ENCODE results near the gene STYK1.
"Not testable (repeated sequence)": the region's sequence is repeated elsewhere in the genome, so short reads cannot be mapped to it uniquely, and the experiment has no call there.

STYK1 gene

GRCh38 chr12:10688042-10688441 is 14.2 kb upstream of the STYK1 start:
- DNase-seq (ENCODE audit: low spot score): no peak

GRCh38 chr12:10672231-10672868 is 1.5 kb downstream of the STYK1 start:
- DNase-seq (ENCODE audit: low spot score): no peak

GRCh38 chr12:10669533-10669932 is 4.3 kb downstream of the STYK1 start:
- DNase-seq (ENCODE audit: low spot score): no peak

DNA sequence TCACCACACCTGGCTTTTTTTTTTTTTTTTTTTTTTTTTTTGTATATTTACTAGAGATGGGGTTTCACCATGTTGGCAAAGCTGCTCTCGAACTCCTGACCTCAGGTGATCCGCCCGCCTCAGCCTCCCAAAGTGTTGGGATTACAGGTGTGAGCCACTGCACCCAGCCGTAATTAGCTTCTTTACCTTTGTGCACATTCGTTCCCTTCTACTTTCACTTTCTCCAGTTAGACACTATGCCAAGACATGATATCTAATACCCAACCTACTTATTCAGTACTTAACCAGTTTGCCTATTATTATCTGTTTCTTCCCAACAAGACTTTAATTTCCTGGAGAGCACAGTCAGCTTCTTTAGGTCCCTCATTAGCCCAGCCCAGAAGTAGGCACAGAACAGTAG is 5.3 kb downstream of the STYK1 start:
- no peak for DNase-seq (ENCODE audit: low spot score)

DNA sequence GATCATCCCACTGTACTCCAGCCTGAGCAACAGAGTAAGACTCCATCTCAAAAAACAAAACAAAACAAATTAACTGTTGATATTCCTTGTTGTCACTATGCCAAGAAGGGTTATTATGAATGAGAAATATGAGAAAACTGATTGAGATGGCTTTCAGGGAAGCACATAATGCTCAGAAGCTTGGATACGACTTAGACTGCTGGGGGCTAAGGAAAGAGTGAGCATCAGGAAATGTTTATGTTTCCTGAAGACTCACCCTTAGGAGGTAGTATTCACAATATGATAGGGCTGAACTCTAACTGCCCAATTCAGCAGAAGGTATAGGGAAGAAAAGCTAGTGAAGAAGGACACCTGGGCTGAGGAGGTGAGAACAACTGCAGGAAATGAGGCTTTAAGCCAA is 6.3 kb downstream of the STYK1 start:
- DNase-seq (ENCODE audit: low spot score): no peak

DNA sequence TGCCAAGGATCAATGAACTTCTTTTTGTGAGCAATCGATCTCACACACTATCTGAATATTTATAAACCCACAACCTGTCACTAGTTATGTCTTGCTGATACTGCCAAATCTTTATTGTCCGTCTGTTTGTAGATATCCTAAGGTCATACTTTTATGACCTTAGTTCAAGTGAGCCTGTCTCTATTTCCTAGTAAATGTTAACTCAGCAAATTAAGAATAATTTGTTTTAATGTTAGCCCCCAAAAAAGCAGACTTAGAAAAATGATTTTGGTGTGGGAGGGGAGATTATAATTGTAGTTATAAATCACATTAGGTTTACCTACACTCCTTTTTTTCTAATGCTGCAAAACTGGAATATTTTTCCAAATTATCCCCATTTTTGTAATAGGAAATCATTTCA is 9.4 kb downstream of the STYK1 start:
- DNase-seq (ENCODE audit: low spot score): no peak

DNA sequence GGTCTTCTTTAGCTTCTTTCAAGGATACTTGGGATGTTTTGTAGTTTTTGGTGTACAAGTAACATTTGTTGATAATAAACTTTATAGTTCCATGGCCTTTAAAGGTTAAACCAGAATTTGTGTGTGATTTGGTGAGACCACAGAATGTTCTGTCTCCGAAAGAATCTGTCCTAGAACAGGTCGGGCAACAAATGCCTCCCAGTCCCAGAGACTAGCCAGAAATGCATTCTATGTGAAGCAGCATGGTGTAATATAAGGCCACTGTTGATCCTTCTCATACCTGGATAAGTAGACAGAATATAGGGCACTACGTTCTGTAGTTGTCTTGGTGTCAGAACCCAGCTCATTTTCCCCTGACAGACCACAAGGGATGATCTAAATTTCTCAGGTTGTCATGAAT is 10.0 kb downstream of the STYK1 start:
- no peak for DNase-seq (ENCODE audit: low spot score)

DNA sequence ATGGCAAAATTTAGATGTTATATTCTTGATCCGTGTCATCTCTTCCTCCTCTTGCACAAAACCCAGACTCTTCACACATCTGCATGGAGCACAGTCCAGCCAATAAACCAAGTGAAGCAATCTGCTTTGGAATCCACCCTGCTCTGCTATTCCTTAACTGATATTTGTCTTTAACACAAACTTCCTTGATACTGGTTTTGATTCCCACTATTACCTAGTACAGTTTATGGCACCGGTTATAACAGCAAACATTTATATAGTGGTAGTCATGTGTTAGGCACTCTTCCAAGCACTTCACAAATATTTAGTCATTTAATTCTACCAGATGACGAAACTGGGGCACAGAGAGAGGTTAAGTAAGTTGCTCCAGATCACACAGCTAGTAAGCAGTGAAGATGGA is 12.5 kb downstream of the STYK1 start:
- no peak for DNase-seq (ENCODE audit: low spot score)

GRCh38 chr12:10654003-10654402 is 19.8 kb downstream of the STYK1 start:
- no peak for DNase-seq (ENCODE audit: low spot score)

DNA sequence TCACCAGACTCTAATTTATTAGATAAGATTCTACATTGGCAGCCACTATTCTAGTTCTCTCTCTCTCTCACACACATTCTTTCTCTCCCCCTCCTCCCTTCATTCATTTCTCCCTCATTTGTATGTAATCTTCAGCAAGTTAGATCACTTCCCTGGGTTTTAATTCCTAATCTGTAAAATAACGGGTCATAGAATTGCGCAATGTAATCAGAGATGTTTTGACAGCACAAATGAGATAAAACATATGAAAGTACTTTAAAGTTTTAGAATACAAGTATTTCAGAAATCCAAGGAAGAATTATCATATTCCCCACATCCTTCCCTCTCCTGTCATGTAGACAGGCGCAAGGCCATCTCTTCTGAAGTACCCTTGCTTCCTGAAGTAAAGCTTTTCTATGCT is 21.7 kb downstream of the STYK1 start:
- no peak for DNase-seq (ENCODE audit: low spot score)

DNA sequence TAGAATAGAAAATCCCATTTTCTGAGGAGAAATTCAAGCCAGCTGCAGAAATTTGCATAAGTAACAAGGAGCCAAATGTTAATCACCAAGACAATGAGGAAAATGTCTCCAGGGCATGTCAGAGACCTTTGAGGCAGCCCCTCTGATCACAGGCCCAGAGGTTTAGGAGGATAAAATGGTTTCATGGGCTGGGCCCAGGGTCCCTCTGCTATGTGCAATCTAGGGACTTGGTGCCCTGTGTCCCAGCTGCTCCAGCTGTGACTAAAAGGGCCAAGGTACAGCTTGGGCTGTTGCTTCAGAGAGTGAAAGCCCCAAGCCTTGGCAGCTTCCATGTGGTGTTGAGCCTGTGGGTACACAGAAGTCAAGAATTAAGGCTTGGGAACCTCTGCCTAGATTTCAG is 27.3 kb downstream of the STYK1 start:
- not testable (repeated sequence) for DNase-seq (ENCODE audit: low spot score)

GRCh38 chr12:10645910-10646309 is 27.9 kb downstream of the STYK1 start:
- DNase-seq (ENCODE audit: low spot score): no peak

DNA sequence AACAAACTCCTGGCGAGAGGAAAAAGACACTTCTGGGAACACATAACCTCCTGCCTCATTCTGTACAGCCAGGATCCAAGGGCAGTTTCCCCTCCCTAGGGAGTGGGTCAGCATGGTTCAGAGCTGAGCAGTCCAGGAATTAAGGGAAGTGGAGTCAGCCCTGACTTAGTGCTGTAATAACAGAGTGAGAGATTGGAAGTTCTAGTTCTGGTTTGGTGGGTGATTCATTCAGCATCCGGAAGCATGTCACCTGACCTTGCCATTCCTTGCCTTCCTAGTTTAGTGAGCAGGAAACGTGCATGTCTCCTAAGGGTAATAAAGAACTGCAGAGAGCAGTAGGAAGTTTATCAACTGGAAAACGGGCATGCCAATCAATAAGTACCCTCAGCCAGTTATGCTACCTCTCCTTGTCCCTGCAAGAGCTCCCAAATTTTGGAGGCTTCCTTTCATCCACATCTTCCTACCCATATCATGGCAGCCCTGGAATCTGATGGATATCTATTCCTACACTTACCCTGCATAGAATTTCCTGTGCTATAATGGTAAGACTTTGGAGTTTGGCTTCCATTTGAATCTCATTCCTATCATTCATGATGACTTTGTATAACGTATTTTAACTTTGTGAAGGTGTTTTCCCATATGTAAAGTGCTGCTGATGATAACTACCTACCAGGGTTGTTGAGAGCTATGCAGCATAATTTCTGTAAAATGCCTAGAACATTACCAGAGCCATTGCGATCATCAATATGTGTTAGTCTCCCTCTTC is 31.9 kb downstream of the STYK1 start:
- DNase-seq (ENCODE audit: low spot score): no peak

DNA sequence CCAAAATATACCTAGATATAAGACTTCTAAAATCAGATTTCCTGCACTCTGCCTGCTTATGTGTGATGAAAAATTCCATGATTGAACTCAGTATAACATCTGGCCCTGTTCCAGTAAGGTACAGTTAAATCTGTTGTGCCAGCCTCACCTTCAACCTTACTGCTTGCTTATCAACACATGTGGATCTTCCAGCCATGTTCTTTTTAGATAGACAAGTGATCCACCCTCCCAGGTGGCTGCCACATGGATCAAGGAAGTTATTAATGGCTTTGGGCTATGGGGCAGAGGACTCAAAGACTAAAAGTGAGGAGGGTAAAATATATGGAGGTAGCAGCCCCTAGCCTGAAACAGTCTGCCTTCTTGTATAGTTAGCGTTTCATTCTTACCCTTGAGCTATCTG is 35.1 kb downstream of the STYK1 start:
- DNase-seq (ENCODE audit: low spot score): no peak

DNA sequence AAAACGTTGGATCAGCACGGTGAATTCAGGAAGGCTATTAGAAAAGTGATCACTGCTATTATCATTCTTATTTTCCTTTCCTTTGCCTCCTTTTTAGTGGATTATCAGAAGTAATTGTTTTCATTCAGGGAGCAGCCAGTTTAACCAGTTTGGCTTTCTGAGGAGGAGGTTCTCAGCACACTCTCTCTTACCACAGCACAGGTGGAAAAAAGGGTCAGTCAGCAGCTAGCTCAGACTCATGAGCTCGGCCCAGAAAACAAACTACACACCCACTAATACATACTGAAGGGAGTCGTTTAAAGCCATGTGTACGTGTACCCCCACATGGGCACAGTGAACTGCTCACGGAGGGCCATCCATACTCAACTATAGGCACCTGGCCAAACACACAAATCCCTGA is 37.2 kb downstream of the STYK1 start:
- DNase-seq (ENCODE audit: low spot score): no peak

GRCh38 chr12:10636124-10636523 is 37.7 kb downstream of the STYK1 start:
- DNase-seq (ENCODE audit: low spot score): no peak

GRCh38 chr12:10635306-10635705 is 38.5 kb downstream of the STYK1 start:
- DNase-seq (ENCODE audit: low spot score): no peak

DNA sequence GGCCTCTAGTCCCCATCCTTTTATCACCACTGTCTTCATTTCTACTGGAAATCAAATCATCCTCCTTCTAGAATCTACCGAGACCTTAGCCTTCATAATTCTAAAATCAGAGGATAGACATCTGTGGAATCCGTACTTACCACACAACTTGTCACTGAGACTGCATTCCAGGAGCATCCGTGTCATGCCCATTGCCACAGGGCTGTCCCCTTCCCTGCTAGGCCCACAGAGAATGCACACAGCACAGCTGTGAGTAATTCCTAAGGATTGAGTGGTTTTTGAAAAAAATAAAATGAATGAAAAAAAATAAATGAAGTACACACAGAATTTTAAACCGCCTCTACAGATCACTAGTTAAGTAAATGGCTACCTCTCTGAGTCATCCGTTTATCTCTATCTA is 39.4 kb downstream of the STYK1 start:
- DNase-seq (ENCODE audit: low spot score): no peak

DNA sequence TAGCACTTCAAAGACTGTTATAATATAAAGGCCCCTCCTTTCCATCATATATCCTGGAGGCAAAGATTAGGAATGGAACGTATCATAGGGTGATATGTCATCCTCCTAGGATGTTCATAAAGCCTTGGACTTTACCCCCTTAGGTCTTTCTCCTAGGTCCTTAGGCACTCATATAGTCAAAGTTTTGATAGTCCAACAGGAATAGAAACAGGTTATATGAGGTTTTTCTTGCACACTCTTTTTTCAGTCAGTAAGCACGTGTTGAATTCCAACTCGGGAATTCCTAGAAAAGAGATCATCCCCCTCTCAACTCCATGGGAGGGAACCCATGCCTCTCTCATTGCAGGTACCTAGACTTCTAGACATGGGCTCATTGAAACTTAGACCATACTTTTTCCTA is 40.3 kb downstream of the STYK1 start:
- no peak for DNase-seq (ENCODE audit: low spot score)

DNA sequence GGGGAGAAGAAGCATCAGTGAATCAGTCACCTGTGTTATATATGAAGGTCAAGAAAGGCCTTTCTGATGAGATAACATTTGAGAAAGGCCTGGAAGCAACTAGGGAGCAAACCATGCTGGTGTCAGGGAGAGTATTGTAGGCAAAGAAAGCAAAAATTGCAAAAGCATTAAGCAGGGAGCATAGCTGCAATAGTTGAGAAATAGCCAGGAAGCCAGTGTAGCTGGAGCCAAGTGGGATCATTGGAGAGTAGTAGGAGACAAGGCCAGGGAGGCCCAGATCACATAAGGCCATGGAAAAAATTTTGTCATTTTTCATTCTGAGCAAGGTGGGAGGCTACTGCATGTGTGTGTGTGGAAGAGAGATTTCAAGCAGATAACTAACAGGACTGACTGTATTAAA is 41.6 kb downstream of the STYK1 start:
- no peak for DNase-seq (ENCODE audit: low spot score)

DNA sequence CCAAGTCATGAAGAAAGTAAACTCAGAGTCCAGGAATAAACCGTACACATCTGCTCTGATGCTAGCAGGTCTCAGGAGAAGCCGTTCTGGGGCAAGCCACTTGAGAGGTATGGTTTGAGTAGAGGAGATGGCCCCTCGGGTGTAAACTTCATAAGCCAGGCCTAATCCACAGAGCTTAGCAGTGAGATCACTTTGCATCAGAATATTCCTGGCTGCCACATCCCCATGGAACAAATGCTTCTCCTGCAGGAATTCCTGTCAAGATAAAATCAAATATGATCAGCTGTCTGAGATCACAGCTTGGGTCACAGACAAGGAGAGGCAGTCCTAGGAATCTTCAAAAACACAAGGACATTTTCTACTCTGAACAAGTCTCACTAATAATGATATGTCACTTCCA is 49.2 kb downstream of the STYK1 start:
- no peak for DNase-seq (ENCODE audit: low spot score)

GRCh38 chr12:10623131-10623530 is 50.7 kb downstream of the STYK1 start:
- no peak for DNase-seq (ENCODE audit: low spot score)

GRCh38 chr12:10621278-10621677 is 52.6 kb downstream of the STYK1 start:
- no peak for DNase-seq (ENCODE audit: low spot score)
